Activated CD4-positive, alpha-beta T cell treated with anti-CD3 and anti-CD28 coated beads, Interleukin-2, amount 50 U/mL, for 16 hours (primary cell): ENCODE measurements around the gene CBX5.
"Not testable (repeated sequence)": the region's sequence is repeated elsewhere in the genome, so short reads cannot be mapped to it uniquely, and the experiment has no call there.

Experiments used
- DNase-seq: peaks from one replicate; pipeline ENCODE4 v3.0.0-alpha.2; 2020

Gene CBX5

GRCh38 chr12:54294152-54294952 is 14.4 kb upstream of the CBX5 start:
- DNase-seq = peak; percentile 68

GRCh38 chr12:54292931-54293241 is 13.0 kb upstream of the CBX5 start:
- DNase-seq = no peak

- no peak for DNase-seq
These were observed 12.4 kb upstream of the CBX5 start for GRCh38 chr12:54292083-54292930.

GRCh38 chr12:54287261-54288157 is 7.6 kb upstream of the CBX5 start:
- no peak for DNase-seq

GRCh38 chr12:54286042-54287030 is 6.4 kb upstream of the CBX5 start:
- no peak for DNase-seq

- no peak for DNase-seq
These were observed 5.5 kb upstream of the CBX5 start for GRCh38 chr12:54285150-54286041.

GRCh38 chr12:54284070-54284780 is 4.3 kb upstream of the CBX5 start:
- DNase-seq = not testable (repeated sequence)

- DNase-seq = no peak
These were observed 3.1 kb upstream of the CBX5 start for GRCh38 chr12:54282949-54283593.

- DNase-seq = not testable (repeated sequence)
These were observed 1.8 kb upstream of the CBX5 start for GRCh38 chr12:54281694-54282093.

GRCh38 chr12:54281261-54281638 is 1.3 kb upstream of the CBX5 start:
- DNase-seq = peak; percentile 65

- peak; percentile 100 for DNase-seq
These were observed 742 bp upstream of the CBX5 start, which contains the start of gene HNRNPA1 for GRCh38 chr12:54280468-54281260. Gene HNRNPA1, plus strand, starts transcription at chr12:54280726. Its CDS starts 82 bp downstream, at chr12:54280808.

- no peak for DNase-seq
These were observed 693 bp downstream of the CBX5 start for GRCh38 chr12:54279227-54279631.

- no peak for DNase-seq
These were observed 2.1 kb downstream of the CBX5 start for GRCh38 chr12:54277823-54278276.

- DNase-seq = no peak
These were observed 3.6 kb downstream of the CBX5 start for GRCh38 chr12:54276368-54276767.

- no peak for DNase-seq
These were observed 5.9 kb downstream of the CBX5 start for GRCh38 chr12:54273981-54274380.

- peak; percentile 59 for DNase-seq
These were observed 7.7 kb downstream of the CBX5 start for GRCh38 chr12:54272214-54272613.

GRCh38 chr12:54270345-54270744 is 9.6 kb downstream of the CBX5 start:
- peak; percentile 55 for DNase-seq

GRCh38 chr12:54266852-54267251 is 13.1 kb downstream of the CBX5 start:
- DNase-seq = no peak
